UCSD-AML1 (cell line): ENCODE measurements around the gene A2ML1.
A peak's percentile ranks its signal among the peaks of the same experiment; 100 is the strongest.
"Not testable (repeated sequence)": the region's sequence is repeated elsewhere in the genome, so short reads cannot be mapped to it uniquely, and the experiment has no call there.

Source experiments
- DNase-seq: peaks from one replicate; lab custom pipeline; 2025; ENCODE audit not compliant: unreplicated experiment; lab: John Stamatoyannopoulos, UW

Gene A2ML1

DNA sequence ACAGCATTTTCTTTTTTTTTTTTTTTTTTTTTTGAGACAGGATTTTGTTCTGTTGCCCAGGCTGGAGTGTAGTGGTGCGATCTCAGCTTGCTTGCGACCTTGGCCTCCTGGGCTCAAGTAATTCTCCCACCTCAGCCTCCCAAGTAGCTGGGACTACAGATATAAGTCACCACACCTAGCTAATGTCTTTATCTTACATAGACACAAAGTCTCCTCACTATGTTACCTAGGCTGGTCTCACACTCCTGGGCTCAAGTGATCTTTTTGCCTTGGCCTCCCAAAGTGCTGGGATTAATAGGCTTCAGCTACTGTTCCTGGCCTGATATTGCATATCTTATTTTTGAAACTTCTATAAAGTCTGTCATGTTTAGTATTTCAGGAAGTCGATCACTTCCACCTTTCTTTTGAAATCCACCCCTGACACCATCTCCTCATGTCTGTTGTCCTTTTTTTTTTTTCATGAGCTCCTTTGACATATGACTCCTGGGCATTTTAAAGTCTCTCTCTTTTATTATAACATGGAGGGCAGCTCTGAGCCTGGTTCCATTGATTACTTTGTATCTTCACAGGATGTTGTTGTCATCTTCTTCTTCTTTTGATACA is 5.9 kb upstream of the A2ML1 start:
- DNase-seq, result no peak

DNA sequence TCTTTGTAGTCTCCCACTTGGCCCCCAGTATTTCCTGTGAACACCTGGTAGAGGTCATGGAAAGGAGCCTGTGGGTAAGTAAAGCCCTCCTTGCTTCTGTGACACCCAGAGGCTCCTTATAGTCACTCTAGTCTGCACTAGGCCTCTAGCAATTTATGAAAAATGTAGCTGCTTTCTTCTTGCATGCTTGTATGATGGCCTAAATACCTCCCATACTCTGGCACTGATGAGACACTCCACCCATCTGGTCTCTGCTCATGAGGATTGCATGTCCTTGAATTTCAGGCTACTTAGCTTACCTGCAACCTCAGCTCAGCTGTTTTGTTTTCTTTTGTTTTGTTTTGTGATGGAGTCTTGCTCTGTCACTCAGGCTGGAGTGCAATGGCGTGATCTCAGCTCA is 4.6 kb upstream of the A2ML1 start:
- DNase-seq, result no peak

DNA sequence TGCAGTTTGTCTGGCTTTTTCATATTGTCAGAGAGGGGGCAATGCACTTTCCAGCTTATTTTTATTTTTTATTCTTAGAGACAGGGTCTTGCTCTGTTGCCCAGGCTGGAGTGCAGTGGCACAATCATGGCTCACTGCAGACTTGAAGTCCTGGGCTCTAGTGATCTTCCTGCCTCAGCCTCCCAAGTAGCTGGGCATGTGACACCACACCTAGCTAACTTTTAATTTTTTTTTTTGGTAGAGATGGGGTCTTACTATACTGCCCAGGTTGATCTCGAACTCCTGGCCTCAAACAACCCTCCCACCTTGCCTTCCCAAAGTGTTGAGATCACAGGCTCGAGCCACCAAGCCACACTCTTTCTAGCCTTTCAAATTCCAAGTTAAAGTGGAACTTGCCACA is 3.9 kb upstream of the A2ML1 start:
- no peak for DNase-seq

DNA sequence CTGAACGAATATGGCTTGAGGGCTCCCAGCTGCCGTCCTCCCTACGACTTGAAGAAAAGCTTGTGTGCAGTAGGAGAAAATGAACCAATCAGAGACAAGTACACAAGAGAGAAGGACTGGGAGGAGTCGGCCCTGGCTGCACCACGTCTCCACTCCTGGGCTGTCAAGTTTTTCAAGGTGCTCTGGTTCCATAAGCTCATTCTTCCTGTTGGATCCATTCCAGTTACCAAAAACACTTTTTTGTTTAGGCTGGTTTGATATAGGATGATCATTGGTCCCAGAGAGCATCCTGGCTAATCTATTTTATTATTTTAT is 2.8 kb upstream of the A2ML1 start:
- DNase-seq, result no peak

DNA sequence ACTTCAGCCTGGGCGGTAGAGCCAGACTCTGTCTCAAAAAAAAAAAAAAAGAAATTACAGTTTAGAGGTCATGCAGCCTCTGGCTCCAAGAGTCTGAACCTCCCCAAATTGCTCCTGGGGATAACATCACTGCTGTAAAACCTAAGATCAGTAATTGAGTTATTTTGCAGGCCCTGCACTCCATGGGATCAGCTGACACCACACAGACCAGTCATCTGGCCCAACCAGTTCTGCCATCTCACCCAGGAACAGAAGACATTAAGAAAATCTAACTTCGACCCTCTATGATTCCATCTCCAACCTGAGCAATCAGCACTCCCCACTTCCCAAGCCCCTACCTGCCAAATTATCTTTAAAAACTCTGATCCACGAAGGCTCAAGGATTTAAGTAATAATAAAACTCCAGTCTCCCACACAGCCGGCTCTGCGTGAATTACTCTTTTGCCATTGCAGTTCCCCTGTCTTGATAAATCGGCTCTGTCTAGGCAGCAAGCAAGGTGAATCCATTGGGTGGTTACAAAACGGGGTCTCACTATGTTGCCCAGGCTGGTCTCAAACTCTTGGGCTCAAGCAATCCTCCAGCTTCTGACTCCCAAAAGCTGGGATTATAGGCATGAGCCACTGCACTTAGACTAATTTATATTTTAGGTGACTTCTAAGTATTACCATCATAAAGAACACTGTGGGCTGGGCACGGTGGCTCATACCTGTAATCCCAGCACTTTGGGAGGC is 1.6 kb upstream of the A2ML1 start:
- DNase-seq, result not testable (repeated sequence)

DNA sequence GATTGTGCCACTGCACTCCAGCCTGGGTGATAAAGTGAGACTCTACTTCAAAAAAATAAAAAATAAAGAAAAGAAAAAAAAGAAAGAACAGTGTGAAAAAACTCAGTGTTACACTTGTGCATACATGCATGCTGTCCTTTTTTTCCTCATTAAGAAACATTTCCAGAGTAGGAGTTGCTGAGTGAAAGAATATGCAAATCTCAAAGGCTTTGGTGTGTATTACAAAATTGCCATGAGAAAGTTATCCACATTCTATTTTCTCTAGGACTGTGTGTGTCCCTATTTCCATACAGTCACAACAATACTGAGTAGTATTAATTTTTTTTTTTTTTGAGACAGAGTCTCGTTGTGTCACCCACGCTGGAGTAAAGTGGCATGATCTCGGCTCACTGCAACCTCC is 830 bp upstream of the A2ML1 start:
- DNase-seq, result no peak

DNA sequence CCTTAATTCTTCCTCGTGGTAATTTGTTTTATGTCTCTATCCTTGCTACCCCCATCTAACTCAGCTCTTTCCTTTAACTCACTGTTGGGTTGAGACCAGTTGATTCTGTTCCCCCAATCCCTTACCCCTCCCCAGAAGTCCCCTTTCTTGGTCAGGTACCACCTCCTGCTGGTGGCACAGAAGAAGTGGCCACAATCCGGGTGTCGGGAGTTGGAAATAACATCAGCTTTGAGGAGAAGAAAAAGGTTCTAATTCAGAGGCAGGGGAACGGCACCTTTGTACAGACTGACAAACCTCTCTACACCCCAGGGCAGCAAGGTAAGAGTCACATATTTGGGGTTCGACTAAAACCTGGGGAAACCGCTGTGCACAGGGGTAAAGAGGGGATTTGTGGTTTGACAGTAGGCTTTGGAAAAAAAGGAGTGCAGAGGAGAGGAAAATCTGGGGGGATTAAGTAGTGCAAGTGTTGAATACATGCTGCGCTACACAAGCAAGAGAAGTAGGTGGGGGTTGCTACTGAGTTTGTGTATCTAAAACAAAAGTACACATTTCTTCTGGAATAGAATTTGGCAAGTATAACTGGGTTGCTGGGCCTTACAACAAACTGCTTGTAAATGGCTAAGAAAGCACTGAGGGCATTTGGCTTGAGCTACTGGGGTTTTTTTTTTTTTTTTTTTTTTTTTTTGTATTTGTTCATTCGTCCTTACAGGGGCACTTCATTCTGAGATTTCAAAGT is 1.3 kb downstream of the A2ML1 start:
- DNase-seq, result no peak

DNA sequence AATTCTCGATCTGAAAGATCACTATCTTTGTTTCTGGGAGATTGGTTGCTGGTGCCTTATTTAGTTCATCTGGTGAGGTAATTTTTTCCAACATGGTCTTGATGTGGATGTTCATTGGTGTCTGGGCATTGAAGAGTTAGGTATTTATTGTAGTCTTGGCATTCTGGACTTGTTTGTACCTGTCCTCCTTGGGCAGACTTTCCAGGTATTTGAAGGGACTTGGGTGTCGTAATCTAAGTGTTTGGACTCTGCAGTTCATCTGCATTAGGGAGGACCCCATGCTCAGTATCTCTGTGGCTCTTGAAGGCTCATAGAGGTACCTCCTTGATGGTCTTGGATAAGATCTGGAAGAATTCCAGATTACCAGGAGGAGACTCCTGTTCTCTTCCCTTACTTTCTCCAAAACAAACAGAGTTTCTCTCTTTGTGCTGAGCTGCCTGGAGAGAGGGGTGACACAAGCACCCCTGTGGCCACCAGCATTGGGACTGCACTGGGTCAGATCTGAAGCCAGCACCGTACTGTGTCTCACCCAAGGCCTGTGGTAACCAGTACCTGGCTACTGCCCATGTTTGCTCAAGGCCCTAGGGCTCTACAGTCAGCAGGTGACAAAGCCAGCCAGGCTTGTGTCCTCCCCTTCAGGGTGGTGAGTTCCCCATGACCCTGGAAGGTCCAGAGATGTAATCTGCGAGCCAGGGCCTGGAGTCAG is 5.3 kb downstream of the A2ML1 start:
- no peak for DNase-seq

DNA sequence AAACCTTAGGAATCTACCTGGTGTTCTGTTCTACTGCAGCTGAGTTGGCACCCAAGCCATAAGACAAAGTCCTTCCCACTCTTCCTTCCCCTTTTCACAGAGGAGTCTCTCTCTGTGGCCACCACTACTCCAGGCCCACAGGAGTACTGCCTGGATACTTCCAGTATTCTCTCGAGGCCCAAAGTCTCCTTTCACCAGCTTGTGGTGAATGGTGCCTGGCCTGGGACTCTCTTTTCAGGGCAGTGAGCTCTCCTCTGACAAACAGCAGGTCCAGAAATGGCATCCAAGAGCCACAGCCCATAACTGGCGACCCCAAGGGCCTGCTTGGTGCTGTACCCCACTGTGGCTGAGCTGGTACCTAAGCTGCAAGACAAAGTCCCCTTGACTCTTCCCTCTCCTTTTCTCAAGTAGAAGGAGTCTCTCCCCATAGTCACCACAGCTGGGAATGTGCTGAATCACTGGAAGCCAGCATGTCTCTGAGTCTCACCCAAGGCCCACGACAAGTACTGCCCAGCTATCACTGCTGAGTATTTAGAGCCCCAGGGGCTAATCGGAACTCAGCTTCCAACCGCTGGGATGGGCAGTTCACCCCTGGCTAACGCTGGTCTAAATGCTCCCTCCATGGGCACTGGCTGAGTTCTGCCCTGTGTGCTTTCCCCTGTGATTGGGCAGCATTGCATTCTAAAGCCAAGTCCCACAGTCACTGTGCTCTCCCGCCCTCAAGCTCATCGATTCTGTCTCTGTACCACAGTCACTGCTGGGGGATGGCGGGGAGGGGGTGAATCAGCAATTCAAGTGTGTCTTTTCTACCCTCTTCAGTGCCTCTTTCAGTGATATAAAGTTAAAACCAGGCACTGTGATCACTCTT is 6.1 kb downstream of the A2ML1 start:
- DNase-seq, result peak; percentile 18

DNA sequence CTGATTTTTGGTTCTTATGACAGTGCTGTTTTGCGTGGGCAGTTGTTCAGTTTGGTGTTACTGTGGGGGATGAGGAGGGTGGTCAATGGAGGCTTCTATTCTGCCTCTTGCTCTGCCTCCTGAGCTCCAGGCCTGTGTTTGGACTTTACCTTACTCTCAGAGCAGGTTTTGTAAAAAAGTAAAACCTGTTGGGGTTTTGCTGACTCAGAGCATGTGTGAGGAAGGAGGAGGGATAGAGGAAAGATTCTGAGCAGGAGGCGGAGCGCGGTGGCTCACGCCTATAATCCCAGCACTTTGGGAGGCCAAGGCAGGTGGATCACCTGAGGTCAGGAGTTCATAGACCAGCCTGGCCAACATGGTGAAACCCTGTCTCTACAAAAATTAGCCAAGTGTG is 6.7 kb downstream of the A2ML1 start:
- DNase-seq, result no peak

DNA sequence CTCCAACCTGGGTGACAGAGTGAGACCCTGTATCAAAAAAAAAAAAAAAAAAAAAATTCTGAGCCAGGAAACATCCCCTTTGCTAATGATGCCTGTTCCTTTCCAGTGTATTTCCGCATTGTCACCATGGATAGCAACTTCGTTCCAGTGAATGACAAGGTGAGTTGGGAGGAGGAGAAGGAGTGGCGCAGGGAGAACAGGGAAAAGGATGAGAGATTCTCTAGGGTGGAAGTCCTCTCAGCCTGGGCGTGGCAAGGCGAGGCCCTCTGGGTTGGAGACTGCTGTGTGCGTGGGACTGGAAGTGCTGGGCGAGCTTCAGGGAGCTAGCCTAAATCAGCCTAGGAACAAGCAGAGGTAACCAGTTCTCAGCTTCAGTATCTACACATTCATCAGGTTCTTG is 7.2 kb downstream of the A2ML1 start:
- no peak for DNase-seq

DNA sequence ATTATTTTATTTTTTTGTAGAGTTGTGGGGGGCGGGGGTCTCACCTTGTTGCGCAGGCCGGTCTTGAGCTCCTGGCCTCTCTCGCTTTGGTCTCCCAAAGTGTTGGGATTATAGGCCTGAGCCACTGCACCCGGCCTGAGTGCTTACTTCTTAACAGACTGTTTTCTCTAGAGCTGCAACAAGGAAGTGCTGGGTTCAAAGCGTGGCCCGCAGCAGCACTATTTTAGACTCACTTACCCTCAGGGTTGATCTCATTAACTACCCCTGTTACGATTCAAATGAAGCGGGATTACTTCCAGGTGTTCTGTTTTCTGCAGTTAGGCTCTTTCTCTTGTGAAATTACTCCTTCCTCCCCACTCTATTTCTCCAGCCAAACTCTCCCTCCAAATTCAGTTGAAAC is 8.7 kb downstream of the A2ML1 start:
- DNase-seq, result no peak

DNA sequence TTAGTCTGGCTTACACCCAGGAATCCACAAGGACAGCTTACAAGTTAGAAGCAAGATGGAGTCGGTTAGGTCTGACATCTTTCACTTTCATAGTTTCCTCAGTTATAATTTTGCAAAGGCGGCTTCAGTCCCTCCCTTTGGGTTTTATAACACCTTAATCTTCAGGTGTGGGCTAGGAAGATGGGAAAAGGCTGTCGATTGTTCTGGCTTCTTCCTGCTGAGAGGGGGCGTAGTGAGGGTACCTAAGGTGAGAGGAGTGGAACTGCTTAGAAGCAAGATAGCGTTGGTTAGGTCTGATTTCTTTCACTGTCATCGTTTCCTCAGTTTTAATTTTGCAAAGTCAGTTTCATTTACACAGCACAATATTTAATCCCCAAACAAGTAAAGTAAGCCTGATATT is 10.1 kb downstream of the A2ML1 start:
- no peak for DNase-seq

DNA sequence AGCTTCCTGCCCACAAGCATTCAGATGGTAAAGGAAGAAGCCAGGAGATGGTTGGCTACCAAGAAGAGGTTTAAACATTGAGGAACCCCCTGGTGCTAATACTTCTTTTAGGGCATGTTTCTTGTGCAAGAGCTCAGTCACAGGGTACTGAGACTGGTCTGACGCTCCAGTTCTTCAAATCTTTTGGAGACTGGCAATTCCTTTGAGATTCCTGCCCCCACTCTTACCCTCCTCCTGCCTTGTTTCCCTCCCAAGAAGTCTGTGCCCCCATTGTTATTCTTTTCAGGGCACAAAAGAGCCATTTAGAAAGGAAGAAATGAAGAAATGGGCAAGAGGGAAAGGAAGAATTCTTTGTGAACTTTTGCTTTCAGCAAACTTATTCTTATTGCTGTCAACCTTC is 11.8 kb downstream of the A2ML1 start:
- DNase-seq, result no peak

DNA sequence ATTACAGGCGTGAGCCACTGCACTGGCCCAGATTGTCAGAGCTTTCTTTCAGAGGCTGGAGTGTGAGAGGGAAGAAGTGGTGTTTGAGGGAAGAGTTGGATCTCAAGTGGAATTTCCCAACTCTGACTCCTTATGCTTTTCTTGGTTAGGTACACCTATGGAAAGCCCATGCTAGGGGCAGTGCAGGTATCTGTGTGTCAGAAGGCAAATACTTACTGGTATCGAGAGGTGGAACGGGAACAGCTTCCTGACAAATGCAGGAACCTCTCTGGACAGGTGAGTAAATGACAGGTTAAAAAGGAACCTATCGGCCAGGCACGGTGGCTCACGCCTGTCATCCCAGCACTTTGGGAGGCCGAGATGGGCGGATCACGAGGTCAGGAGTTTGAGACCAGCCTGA is 14.9 kb downstream of the A2ML1 start:
- DNase-seq, result no peak

DNA sequence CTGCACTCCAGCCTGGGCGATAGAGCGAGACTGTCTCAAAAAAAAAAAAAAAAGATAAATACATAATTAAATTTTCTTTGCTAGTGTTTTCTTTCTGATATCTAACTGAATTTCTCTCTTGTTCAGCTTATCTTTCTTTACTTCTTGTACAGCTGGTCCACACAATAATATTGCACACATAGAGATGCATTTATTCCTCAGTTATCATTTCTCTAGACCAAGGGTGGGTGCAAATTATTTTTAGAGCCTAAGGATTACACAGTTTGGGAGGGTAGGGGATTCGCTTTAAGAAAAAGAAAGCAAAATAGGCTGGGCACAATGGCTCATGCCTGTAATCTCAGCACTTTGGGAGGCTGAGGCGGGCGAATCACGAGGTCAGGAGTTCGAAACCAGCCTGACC is 17.9 kb downstream of the A2ML1 start:
- DNase-seq, result no peak

DNA sequence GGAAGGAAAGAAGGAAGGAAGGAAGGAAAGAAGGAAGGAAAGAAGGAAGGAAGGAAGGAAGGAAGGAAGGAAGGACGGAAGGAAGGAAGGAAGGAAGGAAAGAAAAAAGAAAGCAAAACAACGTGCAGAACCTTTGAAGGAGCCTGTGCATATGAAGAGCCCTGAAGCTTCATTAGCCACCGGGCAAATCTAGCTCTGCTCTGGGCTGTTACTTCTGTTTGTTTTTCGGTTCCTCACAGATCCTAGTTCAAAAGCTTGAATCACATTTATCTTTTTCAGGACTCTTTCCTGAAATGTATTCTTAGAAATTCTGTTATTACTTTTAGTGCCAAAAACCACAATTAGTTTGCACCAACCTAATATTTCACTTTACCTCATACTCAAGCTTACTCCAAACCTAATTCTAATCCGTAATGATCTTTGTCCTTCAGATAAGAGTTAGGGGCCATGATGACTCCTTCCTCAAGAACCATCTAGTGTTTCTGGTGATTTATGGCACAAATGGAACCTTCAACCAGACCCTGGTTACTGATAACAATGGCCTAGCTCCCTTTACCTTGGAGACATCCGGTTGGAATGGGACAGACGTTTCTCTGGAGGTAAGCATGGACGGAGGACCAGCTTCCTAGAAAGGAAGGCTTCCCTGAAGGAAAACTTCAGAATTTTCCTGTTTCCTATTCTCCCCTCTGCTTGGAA is 18.7 kb downstream of the A2ML1 start:
- DNase-seq, result no peak

DNA sequence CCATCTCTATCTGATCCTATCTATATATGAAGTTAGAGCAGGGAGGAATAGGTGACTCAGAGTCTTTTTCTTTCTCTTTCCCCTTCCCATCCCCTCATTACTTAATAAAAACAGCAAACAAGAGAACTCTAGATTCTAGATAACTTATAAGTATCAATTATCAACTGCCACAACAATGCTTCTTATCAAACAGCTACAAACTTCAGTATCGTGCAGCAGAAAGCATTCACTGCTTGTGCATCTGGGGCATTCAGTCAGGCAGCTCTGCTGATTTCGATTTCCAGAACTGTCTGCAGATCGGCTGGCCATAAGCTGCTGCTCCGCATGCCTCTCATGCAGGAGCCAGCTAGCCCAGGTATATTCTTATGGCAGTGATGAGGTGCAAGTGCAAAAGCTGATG is 19.4 kb downstream of the A2ML1 start:
- no peak for DNase-seq

DNA sequence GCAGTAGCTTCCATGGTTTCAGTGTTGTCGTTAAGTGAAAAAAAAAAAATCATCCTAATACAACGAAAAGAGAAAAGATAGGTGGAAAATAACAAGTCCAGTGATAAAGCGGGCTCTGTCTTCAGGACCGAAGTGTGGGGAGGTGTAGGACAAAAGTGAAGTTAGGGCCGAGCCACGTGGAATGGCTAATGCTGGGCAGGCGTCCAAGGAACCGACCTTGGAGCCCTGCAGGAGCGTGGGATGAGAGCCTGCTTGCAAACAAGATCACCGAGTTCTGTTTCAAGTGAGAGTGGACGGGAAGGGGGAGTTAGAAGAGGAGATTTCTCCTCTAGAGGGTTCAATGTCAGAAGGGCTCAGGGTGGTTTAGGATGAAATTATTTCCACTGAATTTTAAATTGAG is 22.2 kb downstream of the A2ML1 start:
- DNase-seq, result no peak

DNA sequence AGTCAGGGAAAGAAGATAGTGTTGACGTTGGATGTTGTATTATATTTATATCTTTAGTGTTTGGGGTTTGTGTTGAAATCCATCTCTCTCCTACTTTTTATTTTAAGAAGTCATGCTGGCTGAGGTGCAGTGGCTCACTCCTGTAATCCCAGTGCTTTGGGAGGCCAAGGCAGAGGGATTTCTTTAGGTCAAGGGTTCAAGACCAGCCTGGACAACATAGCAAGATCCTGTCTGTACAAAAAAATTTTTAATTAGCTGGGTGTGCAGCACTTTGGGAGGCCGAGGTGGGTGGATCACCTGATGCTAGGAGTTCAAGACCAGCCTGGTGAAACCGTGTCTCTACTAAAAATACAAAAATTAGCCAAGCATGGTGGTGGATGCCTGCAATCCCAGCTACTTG is 23.9 kb downstream of the A2ML1 start:
- DNase-seq, result no peak

DNA sequence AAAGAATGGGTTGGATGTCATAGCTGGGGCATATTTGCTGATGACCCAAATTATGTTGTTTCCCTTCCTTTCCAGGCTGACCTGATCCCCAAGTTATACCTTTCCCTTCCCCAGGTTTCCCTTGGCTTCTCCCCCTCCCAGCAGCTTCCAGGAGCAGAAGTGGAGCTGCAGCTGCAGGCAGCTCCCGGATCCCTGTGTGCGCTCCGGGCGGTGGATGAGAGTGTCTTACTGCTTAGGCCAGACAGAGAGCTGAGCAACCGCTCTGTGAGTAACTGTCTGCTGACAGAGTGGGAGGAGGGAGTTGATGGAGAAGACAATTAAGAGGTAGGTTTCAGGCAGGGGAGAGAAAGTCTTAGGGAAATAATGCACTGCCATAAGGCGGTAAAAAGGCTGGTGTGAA is 25.0 kb downstream of the A2ML1 start:
- DNase-seq, result no peak
